B cell (primary cell): ENCODE results near the gene PRKX. TPM values are rescaled to one million over a fixed set of nuclear protein-coding genes. Genes with fewer than 3 reads are reported as not detected.

Experiments
- ATAC-seq: fragments of 200-7000 bp; cut with Tn5 transposase; one replicate; pipeline ENCODE4 v1.10.0; 2021; ENCODE audit warnings: low read depth, mild to moderate bottlenecking, moderate number of reproducible peaks, moderate library complexity
- CTCF ChIA-PET: fragments of 350-600 bp; sonication (Branson Sonifier 250); formaldehyde crosslinking; loops from one replicate; lab custom pipeline; 2021; ENCODE audit warnings: antibody characterized with exemption, inconsistent platforms; lab: Charles Lee
- POLR2A ChIA-PET: fragments of 350-600 bp; sonication (Branson Sonifier 250); formaldehyde crosslinking; loops from one replicate; lab custom pipeline; 2021; ENCODE audit warnings: antibody characterized with exemption; lab: Charles Lee
- DNase-seq: peaks from one replicate; pipeline ENCODE4 v3.0.0; 2013
- H2AFZ ChIP-seq: 2 replicates; pipeline ENCODE4 v1.6.1; 2012; ENCODE audit warnings: mild to moderate bottlenecking, low read depth, low read length; ENCODE audit not compliant: insufficient read depth, poor library complexity, severe bottlenecking
- H3K27ac ChIP-seq, 2 donors: 1 replicate in 1 of 2; 2 replicates in 1 of 2; pipeline ENCODE4 v1.5.1; 2012 to 2013; ENCODE audit warnings: low read length in 2 of 2, mild to moderate bottlenecking in 2 of 2, moderate library complexity in 1 of 2
- H3K27me3 ChIP-seq, 4 experiments: fragments of 200-600 bp in 1 of 4; sonication (generic) in 1 of 4; replicated peaks in 1 of 4; 1 replicate in 2 of 4; 2 replicates in 2 of 4; pipeline versions ENCODE4 v1.6.1 to v1.7.0; 2013 to 2016; ENCODE audit warnings: low read length in 3 of 4, mild to moderate bottlenecking in 2 of 4, mixed read lengths in 1 of 4, moderate library complexity in 1 of 4; ENCODE audit not compliant: insufficient read depth in 4 of 4, control insufficient read depth in 3 of 4; ENCODE audit errors: control extremely low read depth in 1 of 4
- H3K36me3 ChIP-seq, 2 experiments: replicated peaks in 1 of 2; 1 replicate in 1 of 2; 2 replicates in 1 of 2; pipeline versions ENCODE4 v1.6.1 to v1.7.1; 2013; ENCODE audit warnings: low read length in 1 of 2; ENCODE audit not compliant: insufficient read depth in 2 of 2, control insufficient read depth in 1 of 2; ENCODE audit errors: control extremely low read depth in 1 of 2, extremely low read depth in 1 of 2
- H3K4me1 ChIP-seq, 2 donors: fragments of 200-600 bp in 1 of 2; sonication (generic) in 1 of 2; 1 replicate in 1 of 2; 2 replicates in 1 of 2; pipeline versions ENCODE4 v1.5.1 to v1.6.1; 2013 to 2017; ENCODE audit warnings: low read length in 2 of 2; ENCODE audit not compliant: control insufficient read depth in 2 of 2, insufficient read depth in 2 of 2
- H3K4me2 ChIP-seq: replicated peaks from 2 replicates; pipeline ENCODE3; 2012; ENCODE audit warnings: mild to moderate bottlenecking, low read depth, low read length; ENCODE audit not compliant: poor library complexity, severe bottlenecking
- H3K4me3 ChIP-seq, 5 experiments: fragments of 200-600 bp in 1 of 5; sonication (generic) in 1 of 5; 1 replicate in 3 of 5; 2 replicates in 2 of 5; pipeline versions ENCODE4 v1.5.1 to v1.7.0; 2011 to 2016; ENCODE audit warnings: low read length in 4 of 5, mild to moderate bottlenecking in 4 of 5, low read depth in 2 of 5, control low read depth in 1 of 5, moderate library complexity in 1 of 5; ENCODE audit not compliant: insufficient read depth in 1 of 5; ENCODE audit errors: control extremely low read depth in 1 of 5, extremely low read depth in 1 of 5
- H3K79me2 ChIP-seq: fragments of 200-600 bp; sonication (generic); one replicate; pipeline ENCODE4 v1.6.0; 2016; ENCODE audit warnings: low read length; ENCODE audit not compliant: control insufficient read depth, insufficient read depth
- H3K9ac ChIP-seq: fragments of 200-600 bp; sonication (generic); 2 replicates; pipeline ENCODE4 v1.6.1; 2017; ENCODE audit warnings: mild to moderate bottlenecking, low read length, moderate library complexity
- H3K9me3 ChIP-seq, 3 donors: one replicate each; pipeline versions ENCODE4 v1.6.1 to v1.7.1; 2013; ENCODE audit warnings: low read length in 2 of 3; ENCODE audit not compliant: control insufficient read depth in 2 of 3, insufficient read depth in 1 of 3; ENCODE audit errors: control extremely low read depth in 1 of 3
- H4K20me1 ChIP-seq: 2 replicates; pipeline ENCODE4 v1.6.0; 2012; ENCODE audit warnings: mild to moderate bottlenecking, low read length; ENCODE audit not compliant: insufficient read depth, control insufficient read depth, poor library complexity, severe bottlenecking
- H3K27ac Mint-ChIP-seq: one replicate; pipeline ENCODE4 v1.8.0; 2021; ENCODE audit warnings: mixed read lengths
- H3K27me3 Mint-ChIP-seq: one replicate; pipeline ENCODE4 v1.8.0; 2021; ENCODE audit warnings: mixed read lengths
- H3K4me1 Mint-ChIP-seq: one replicate; pipeline ENCODE4 v1.8.0; 2021; ENCODE audit warnings: mixed read lengths
- H3K4me3 Mint-ChIP-seq: one replicate; pipeline ENCODE4 v1.8.0; 2021; ENCODE audit warnings: mixed read lengths
- H3K9me3 Mint-ChIP-seq: one replicate; pipeline ENCODE4 v1.8.0; 2022; ENCODE audit warnings: mixed read lengths; ENCODE audit not compliant: insufficient read depth
- EZH2 ChIP-seq: IDR thresholded peaks from 2 replicates; pipeline ENCODE4 v1.6.1; 2012; ENCODE audit warnings: borderline replicate concordance, low read depth, mild to moderate bottlenecking, moderate library complexity, low read length; ENCODE audit not compliant: insufficient read depth, poor library complexity, severe bottlenecking
- WGBS: methylation state at CpG from one replicate; pipeline ENCODE4 v1.1.5; 2013; ENCODE audit warnings: missing lambda C conversion rate; ENCODE audit not compliant: insufficient coverage; 5-methylcytosine and 5-hydroxymethylcytosine counted together
- intact Hi-C: fragments of 100-400 bp; cut with micrococcal nuclease; formaldehyde crosslinking; loops from one replicate; pipeline ENCODE4 v1.10.0; 2022
- polyA plus RNA-seq: library from polyadenylated mRNA; depleted of rRNA; stranded (reverse); fragments of >200 nt; gene quantifications from 2 replicates; pipeline ENCODE4 v1.2.3, GENCODE V29; 2012
- total RNA-seq, 2 donors: library from RNA; stranded (reverse); fragments of 120-200 nt in 1 of 2; gene quantifications; 1 replicate in 1 of 2; 2 replicates in 1 of 2; pipeline versions ENCODE4 v1.2.3 to v1.2.4, GENCODE V29; 2013 to 2022
- TF ChIP-seq, protein P1 (sequence below): fragments of 200-600 bp; IDR thresholded peaks from one replicate; pipeline ENCODE4 v1.8.0; 2022; ENCODE audit warnings: antibody characterized with exemption, mild to moderate bottlenecking

The PRKX gene
- total and polyA plus RNA-seq, 2 donors (not counting 1 experiment from before 2014, with no cell fraction given) = 26.2 to 52.5 TPM

DNA sequence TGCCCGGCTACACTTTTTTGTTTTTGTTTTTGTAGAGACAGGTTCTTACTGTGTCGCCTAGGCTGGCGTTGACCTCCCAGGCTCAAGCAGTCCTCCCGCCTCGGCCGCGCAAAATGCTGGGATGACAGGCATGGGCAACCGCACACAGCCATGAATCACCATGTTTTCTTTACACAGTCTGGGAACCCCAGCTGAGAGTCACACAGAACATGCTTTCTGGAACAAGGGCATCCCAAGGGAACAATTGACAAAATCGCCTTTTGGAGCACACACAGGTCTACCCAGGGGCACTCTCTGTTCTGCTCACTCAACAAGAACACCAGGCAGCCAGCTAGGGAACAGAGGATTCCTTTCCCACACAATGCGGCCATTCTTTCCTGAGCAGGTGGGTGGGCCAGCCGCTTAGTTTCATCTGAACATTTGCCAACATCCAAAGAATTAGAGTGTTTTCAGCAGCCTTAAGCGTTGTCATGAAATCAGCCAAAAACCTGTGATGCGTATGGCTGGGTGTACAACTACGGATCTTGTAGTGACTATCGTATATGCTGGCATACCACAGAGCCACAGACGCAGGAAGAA lies 15.7 kb downstream of the PRKX start:
- H3K4me1 Mint-ChIP-seq = peaks cover 51% of the 10 kb centered on the region
- Histone ChIP-seq H3K9me3 (no peaks in the 10 kb centered on the region), H3K36me3 (no peaks in the 10 kb centered on the region), H4K20me1 (peaks cover 7% of the 10 kb centered on the region), H3K4me2 (peak overlapping the region; percentile 4), H3K4me3 (no peak overlapping the region), H2AFZ (no peak overlapping the region), H3K27ac (peak overlapping the region; percentile 3 to 42), H3K4me1 (peaks cover 34 to 35% of the 10 kb centered on the region in 2 donors), H3K27me3 (no peaks in the 10 kb centered on the region), H3K79me2 (peaks cover 93% of the 10 kb centered on the region), H3K9ac (no peak overlapping the region)
- CTCF ChIA-PET = no interaction called here
- no peaks in the 10 kb centered on the region for H3K27me3 Mint-ChIP-seq
- no peak overlapping the region for H3K4me3 Mint-ChIP-seq
- intact Hi-C loops = no loop called here
- POLR2A ChIA-PET = no interaction called here
- no peak for ATAC-seq
- DNase-seq = peak; percentile 11
- 80% methylated on average over 6 of the region's 16 CpGs for WGBS
- TF ChIP-seq EZH2 = no peak
- TF ChIP-seq, protein P1, sequence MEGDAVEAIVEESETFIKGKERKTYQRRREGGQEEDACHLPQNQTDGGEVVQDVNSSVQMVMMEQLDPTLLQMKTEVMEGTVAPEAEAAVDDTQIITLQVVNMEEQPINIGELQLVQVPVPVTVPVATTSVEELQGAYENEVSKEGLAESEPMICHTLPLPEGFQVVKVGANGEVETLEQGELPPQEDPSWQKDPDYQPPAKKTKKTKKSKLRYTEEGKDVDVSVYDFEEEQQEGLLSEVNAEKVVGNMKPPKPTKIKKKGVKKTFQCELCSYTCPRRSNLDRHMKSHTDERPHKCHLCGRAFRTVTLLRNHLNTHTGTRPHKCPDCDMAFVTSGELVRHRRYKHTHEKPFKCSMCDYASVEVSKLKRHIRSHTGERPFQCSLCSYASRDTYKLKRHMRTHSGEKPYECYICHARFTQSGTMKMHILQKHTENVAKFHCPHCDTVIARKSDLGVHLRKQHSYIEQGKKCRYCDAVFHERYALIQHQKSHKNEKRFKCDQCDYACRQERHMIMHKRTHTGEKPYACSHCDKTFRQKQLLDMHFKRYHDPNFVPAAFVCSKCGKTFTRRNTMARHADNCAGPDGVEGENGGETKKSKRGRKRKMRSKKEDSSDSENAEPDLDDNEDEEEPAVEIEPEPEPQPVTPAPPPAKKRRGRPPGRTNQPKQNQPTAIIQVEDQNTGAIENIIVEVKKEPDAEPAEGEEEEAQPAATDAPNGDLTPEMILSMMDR = no peak
- H3K27ac Mint-ChIP-seq = peak overlapping the region; percentile 46
- no peaks in the 10 kb centered on the region for H3K9me3 Mint-ChIP-seq

DNA sequence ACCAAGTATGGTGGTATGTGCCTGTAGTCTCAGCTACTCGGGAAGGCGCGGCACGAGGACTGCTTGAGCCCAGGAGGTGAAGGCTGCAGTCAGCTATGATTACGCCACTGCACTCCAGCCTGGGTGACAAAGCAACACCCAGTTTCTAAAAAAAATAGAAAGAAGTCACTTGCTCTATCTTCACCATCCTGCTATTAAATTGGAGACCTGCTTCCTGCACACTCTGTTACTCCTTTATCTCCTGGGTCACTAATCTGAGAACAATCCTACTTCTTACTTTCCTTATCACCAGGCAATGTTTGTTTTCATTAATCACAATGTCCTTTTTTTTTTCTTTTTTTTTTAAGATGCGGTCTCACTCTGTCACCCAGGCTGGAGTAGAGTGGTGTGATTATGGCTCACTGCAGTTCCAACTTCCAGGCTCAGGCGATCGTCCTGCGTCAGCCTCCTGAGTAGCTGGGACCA lies 16.2 kb downstream of the PRKX start:
- H3K4me3 Mint-ChIP-seq = peak overlapping the region; percentile 23
- ATAC-seq = no peak
- H3K27me3 Mint-ChIP-seq = no peaks in the 10 kb centered on the region

More for the DNA sequence above, 16.2 kb downstream of the PRKX start:
- H3K79me2 ChIP-seq = peaks cover 98% of the 10 kb centered on the region
- Mint-ChIP-seq H3K27ac (peak overlapping the region; percentile 77), H3K4me1 (peaks cover 51% of the 10 kb centered on the region), H3K9me3 (no peaks in the 10 kb centered on the region)
- CTCF ChIA-PET = no interaction called here
- whole genome bisulfite sequencing = no CpG with 5 or more reads among the region's 9 CpGs
- peak overlapping the region; percentile 4 for H3K4me2 ChIP-seq
- H4K20me1 ChIP-seq = peaks cover 12% of the 10 kb centered on the region
- intact Hi-C loops = no loop called here
- H3K9me3 ChIP-seq = no peaks in the 10 kb centered on the region
- no peaks in the 10 kb centered on the region for H3K36me3 ChIP-seq
- H2AFZ ChIP-seq = no peak overlapping the region
- peak overlapping the region in 1 of 2 donors; percentile 42 for H3K27ac ChIP-seq
- TF ChIP-seq, protein P1 = no peak
- no peak for TF ChIP-seq EZH2
- H3K9ac ChIP-seq = no peak overlapping the region
- no peak overlapping the region for H3K4me3 ChIP-seq
- POLR2A ChIA-PET = no interaction called here
- no peak for DNase-seq
- peaks cover 34 to 35% of the 10 kb centered on the region in 2 donors for H3K4me1 ChIP-seq
- no peaks in the 10 kb centered on the region for H3K27me3 ChIP-seq
